Frontal cortex (tissue), 4 donors: ENCODE results near the gene SLC9C2. TPM values are rescaled to one million over a fixed set of nuclear protein-coding genes. Genes with fewer than 3 reads are reported as not detected.
"Not testable (repeated sequence)": the region's sequence is repeated elsewhere in the genome, so short reads cannot be mapped to it uniquely, and the experiment has no call there.

Experiments used
- DNase-seq, 2 donors: peaks; one replicate each; pipeline ENCODE4 v3.0.0; 2012; ENCODE audit warnings: low spot score in 2 of 2
- FAIRE-seq: peaks from 2 replicates; lab custom pipeline; 2012; peaks lifted over from hg19 to GRCh38; lab: Jason Lieb, UNC
- total RNA-seq: library from RNA; depleted of rRNA; stranded (reverse); fragments of >200 nt; gene quantifications from one replicate; pipeline ENCODE4 v1.2.3, GENCODE V29; 2014
- donor health status: control.
- donor health status: control.
- donor health status: control.

The SLC9C2 gene
- 3.7 TPM for total RNA-seq

- FAIRE-seq (no peak), DNase-seq (no peak)
Measured at GRCh38 chr1:173603056-173603591, at the start of gene SLC9C2. Gene SLC9C2, minus strand, starts transcription at chr1:173603072. Its CDS starts 1,296 bp downstream, at chr1:173601776.

GRCh38 chr1:173648880-173649605, 46.2 kb upstream of the SLC9C2 start:
- no peak for DNase-seq
- no peak for FAIRE-seq

GRCh38 chr1:173646656-173647055, 43.8 kb upstream of the SLC9C2 start:
- DNase-seq, result no peak
- no peak for FAIRE-seq

GRCh38 chr1:173642450-173643139, 39.7 kb upstream of the SLC9C2 start:
- DNase-seq, FAIRE-seq: not testable (repeated sequence)

- FAIRE-seq, result no peak
- no peak for DNase-seq
Measured at GRCh38 chr1:173639102-173639501, 36.2 kb upstream of the SLC9C2 start.

GRCh38 chr1:173638043-173639021, 35.5 kb upstream of the SLC9C2 start:
- no peak for FAIRE-seq
- no peak for DNase-seq

GRCh38 chr1:173637236-173638042, 34.6 kb upstream of the SLC9C2 start:
- not testable (repeated sequence) for FAIRE-seq, DNase-seq

GRCh38 chr1:173635116-173635515, 32.2 kb upstream of the SLC9C2 start, which contains the start of gene TEX50:
Gene TEX50, plus strand, starts transcription at chr1:173635338. Its CDS starts 184 bp downstream, at chr1:173635522.
- DNase-seq, result no peak
- no peak for FAIRE-seq

- no peak for FAIRE-seq
- DNase-seq, result no peak
Measured at GRCh38 chr1:173628888-173629287, 26.0 kb upstream of the SLC9C2 start.

GRCh38 chr1:173627269-173627668, 24.4 kb upstream of the SLC9C2 start:
- no peak for FAIRE-seq
- no peak for DNase-seq

GRCh38 chr1:173616859-173617258, 14.0 kb upstream of the SLC9C2 start:
- no peak for FAIRE-seq
- DNase-seq, result no peak

- FAIRE-seq, result not testable (repeated sequence)
Measured at GRCh38 chr1:173613086-173613485, 10.2 kb upstream of the SLC9C2 start.

GRCh38 chr1:173608503-173609216, 5.8 kb upstream of the SLC9C2 start:
- no peak for FAIRE-seq
- no peak for DNase-seq

More at GRCh38 chr1:173613086-173613485, 10.2 kb upstream of the SLC9C2 start:
- not testable (repeated sequence) for DNase-seq

GRCh38 chr1:173601588-173601987, 1.3 kb downstream of the SLC9C2 start:
- FAIRE-seq (no peak), DNase-seq (no peak)

GRCh38 chr1:173596097-173596825, 6.6 kb downstream of the SLC9C2 start:
- FAIRE-seq, result no peak

GRCh38 chr1:173591138-173591537, 11.7 kb downstream of the SLC9C2 start:
- DNase-seq, FAIRE-seq: not testable (repeated sequence)

More at GRCh38 chr1:173596097-173596825, 6.6 kb downstream of the SLC9C2 start:
- DNase-seq, result no peak

GRCh38 chr1:173590557-173590956, 12.3 kb downstream of the SLC9C2 start:
- no peak for DNase-seq
- FAIRE-seq, result no peak
